Lower leg skin (tissue), 3 donors: ENCODE data around the gene ELL.

Experiments used
- CTCF ChIP-seq, 3 donors: fragments of 450-650 bp; IDR thresholded peaks; one replicate each; pipeline ENCODE4 v1.5.1; 2016; ENCODE audit warnings: antibody characterized with exemption in 3 of 3, mild to moderate bottlenecking in 3 of 3, moderate library complexity in 2 of 3
- POLR2A ChIP-seq, 2 donors: fragments of 450-650 bp; IDR thresholded peaks; one replicate each; pipeline ENCODE4 v1.6.1; 2016 to 2017; ENCODE audit warnings: antibody characterized with exemption in 2 of 2, mild to moderate bottlenecking in 1 of 2, moderate library complexity in 1 of 2

DNA sequence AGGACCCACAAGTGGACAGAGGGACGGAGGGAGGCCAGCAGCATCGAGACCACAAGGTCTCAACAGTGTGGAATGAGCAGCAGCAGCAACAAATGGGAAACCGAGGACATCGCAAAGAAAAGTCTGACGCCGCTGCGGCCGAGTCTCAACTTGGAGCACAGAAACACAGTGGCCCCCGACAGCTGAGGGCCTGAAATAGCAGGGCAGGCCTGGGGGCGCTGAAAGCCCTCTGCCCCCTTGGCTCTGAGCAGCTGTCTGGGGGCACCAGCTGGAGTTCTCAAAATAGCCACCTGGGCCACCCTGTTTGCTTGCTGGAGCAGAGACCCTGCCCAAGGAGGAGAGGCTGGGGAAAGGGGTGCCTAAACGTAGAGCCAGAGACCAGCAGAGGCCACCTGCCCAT lies 78.0 kb downstream of the ELL start:
- no peak for TF ChIP-seq POLR2A (IDR thresholded peaks at IDR 0.05)
- TF ChIP-seq CTCF (IDR thresholded peaks at IDR 0.05), result no peak
